Esophagus (tissue), 2 donors: ENCODE measurements around the gene DRAM1. TPM values are rescaled to one million over a fixed set of nuclear protein-coding genes. Genes with fewer than 3 reads are reported as not detected.

ENCODE experiments used
- H3K27ac ChIP-seq, 2 donors: one replicate each; pipeline ENCODE4 v1.5.1; 2013; ENCODE audit warnings: low read depth in 2 of 2, mild to moderate bottlenecking in 2 of 2, inconsistent platforms in 1 of 2, low read length in 1 of 2, moderate library complexity in 1 of 2
- H3K27me3 ChIP-seq, 2 donors: one replicate each; pipeline ENCODE4 v1.6.1; 2013; ENCODE audit warnings: low read length in 2 of 2, control low read depth in 1 of 2, mild to moderate bottlenecking in 1 of 2; ENCODE audit not compliant: insufficient read depth in 2 of 2, control insufficient read depth in 1 of 2
- H3K36me3 ChIP-seq, 2 donors: one replicate each; pipeline ENCODE4 v1.6.1; 2013; ENCODE audit warnings: low read length in 1 of 2; ENCODE audit not compliant: control insufficient read depth in 2 of 2, insufficient read depth in 2 of 2
- H3K4me1 ChIP-seq, 2 donors: one replicate each; pipeline ENCODE4 v1.6.1; 2013; ENCODE audit warnings: low read length in 1 of 2; ENCODE audit not compliant: control insufficient read depth in 2 of 2, insufficient read depth in 2 of 2
- H3K4me3 ChIP-seq, 2 donors: one replicate each; pipeline ENCODE4 v1.5.1; 2013; ENCODE audit warnings: low read length in 2 of 2, mild to moderate bottlenecking in 2 of 2, low read depth in 1 of 2, moderate library complexity in 1 of 2
- H3K9me3 ChIP-seq, 2 donors: one replicate each; pipeline ENCODE4 v1.6.1; 2013; ENCODE audit warnings: mild to moderate bottlenecking in 2 of 2, low read depth in 1 of 2, low read length in 1 of 2, moderate library complexity in 1 of 2; ENCODE audit not compliant: control insufficient read depth in 2 of 2, insufficient read depth in 1 of 2
- WGBS, 2 donors: extraction: QIAGEN DNeasy Blood & Tissue Kit; methylation state at CpG; one replicate each; pipeline ENCODE4 v1.1.7; 2013; 5-methylcytosine and 5-hydroxymethylcytosine counted together
- polyA plus RNA-seq, 2 donors: library from polyadenylated mRNA; stranded (reverse); fragments of 200-250 nt; gene quantifications; one replicate each; pipeline ENCODE4 v1.2.3, GENCODE V29; 2013
- donor health status: healthy with polysubstance abuse.
- donor health status: Bipolar disorder and iron deficiency.

DRAM1 gene
- polyA plus RNA-seq, 2 donors: 2.8 TPM

DNA sequence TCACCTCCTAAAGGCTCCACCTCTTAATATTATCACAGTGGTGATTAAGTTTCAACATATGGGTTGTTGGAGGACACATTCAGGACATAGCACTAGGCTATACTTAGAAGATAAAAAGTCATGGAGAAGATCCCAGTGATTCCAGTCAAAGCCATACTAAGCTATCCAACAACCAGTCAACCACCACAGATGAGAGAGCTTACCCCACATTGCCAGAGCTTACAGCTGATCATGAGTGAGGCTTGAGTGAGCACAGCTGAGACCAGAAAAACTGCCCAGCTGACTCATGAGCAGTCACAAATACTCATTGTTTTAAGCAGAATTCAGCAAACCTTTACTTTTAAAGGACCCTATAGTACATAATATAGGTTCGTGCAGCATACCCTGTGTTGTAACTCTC lies 85.1 kb downstream of the DRAM1 start:
- Histone ChIP-seq H3K4me1 (no peaks in the 10 kb centered on the region), H3K27ac (no peak overlapping the region), H3K9me3 (peaks cover 0 to 3% of the 10 kb centered on the region in 2 donors), H3K4me3 (no peak overlapping the region), H3K27me3 (no peaks in the 10 kb centered on the region), H3K36me3 (no peaks in the 10 kb centered on the region)
- 71 to 81% methylated on average over 1 of the region's 1 CpG for WGBS, 2 donors

DNA sequence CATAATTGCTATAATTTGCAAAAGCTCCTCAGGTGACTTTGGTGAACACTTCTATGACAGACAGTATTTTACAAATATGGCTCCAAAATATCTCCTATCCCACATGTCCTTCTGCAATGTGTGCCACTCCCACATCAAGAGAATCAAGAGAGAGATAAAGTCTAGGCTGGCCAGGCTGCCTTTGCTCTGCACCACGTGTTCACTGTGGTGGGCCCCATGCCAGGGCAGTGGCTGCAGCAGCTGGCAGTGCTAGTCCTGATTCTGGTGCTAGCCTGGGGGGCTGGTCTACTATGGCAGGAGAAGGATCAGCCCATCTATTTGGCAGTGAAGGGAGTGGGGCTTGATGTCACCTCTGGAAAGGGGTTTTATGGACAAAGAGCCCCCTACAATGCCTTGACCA lies 86.3 kb downstream of the DRAM1 start:
- Histone ChIP-seq H3K27ac (no peak overlapping the region), H3K4me1 (no peaks in the 10 kb centered on the region), H3K27me3 (no peaks in the 10 kb centered on the region), H3K9me3 (peaks cover 0 to 3% of the 10 kb centered on the region in 2 donors), H3K36me3 (no peaks in the 10 kb centered on the region), H3K4me3 (no peak overlapping the region)
- 5 to 14% methylated on average over 1 of the region's 1 CpG for WGBS, 2 donors

DNA sequence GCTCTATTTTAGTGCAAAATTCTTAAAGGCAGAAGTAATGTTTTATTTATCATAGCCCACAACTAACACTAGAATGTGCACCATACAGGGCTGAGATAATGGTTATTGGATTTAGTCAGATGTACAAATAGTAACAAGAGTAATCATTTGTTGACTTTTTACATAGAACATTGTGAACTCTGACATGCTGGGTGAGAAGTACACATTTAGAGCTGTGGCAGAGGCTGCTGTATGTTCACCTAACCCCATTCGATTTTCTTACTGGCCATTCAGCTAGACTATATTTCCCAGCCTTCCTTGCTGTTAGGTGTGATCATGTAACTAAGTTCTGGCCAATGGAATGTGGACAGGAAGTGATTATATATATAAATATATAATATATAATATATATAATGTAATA lies 89.1 kb downstream of the DRAM1 start:
- WGBS, 2 donors: 62 to 78% methylated on average over 1 of the region's 1 CpG
- no peaks in the 10 kb centered on the region for H3K36me3 ChIP-seq
- no peaks in the 10 kb centered on the region for H3K27me3 ChIP-seq
- no peaks in the 10 kb centered on the region for H3K9me3 ChIP-seq
- no peaks in the 10 kb centered on the region for H3K4me1 ChIP-seq
- no peak overlapping the region for H3K4me3 ChIP-seq
- no peak overlapping the region for H3K27ac ChIP-seq

GRCh38 chr12:101967506-101967905 lies 90.1 kb downstream of the DRAM1 start:
- Histone ChIP-seq H3K4me1 (no peaks in the 10 kb centered on the region), H3K27ac (no peak overlapping the region), H3K36me3 (no peaks in the 10 kb centered on the region), H3K9me3 (no peaks in the 10 kb centered on the region), H3K4me3 (no peak overlapping the region), H3K27me3 (no peaks in the 10 kb centered on the region)
- WGBS, 2 donors: 72 to 74% methylated on average over 4 of the region's 4 CpGs

DNA sequence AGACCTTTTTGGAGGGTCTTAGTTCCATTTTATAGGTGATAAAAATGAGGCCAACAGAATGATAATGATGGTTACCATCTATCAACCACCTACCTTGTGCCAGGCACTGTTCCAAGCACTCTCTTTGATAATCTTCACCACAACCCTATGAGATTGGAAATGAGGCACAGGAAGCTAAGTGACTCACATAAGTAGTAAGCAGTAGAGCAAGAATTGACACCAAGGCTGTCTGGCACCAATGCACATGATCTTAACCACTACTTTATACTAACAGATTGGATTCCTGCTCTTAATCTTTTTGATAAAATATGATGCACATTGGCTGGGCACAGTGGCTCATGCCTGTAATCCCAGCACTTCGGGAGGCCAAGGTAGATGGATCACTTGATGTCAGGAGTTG lies 91.4 kb downstream of the DRAM1 start:
- no peaks in the 10 kb centered on the region for H3K4me1 ChIP-seq
- no peaks in the 10 kb centered on the region for H3K9me3 ChIP-seq
- no peak overlapping the region for H3K27ac ChIP-seq
- no peaks in the 10 kb centered on the region for H3K36me3 ChIP-seq
- no peaks in the 10 kb centered on the region for H3K27me3 ChIP-seq
- no peak overlapping the region for H3K4me3 ChIP-seq
- 46 to 69% methylated on average over 1 of the region's 1 CpG for WGBS, 2 donors

Other genes with a start within 250 kb of the DRAM1 start
- 10 to 100 TPM; 19.1 to 21.9 TPM for gene CHPT1, start 179.9 kb upstream of the DRAM1 start, polyA plus RNA-seq
- under 1 TPM; 0.07 to 0.33 TPM for gene SYCP3, start 138.1 kb upstream of the DRAM1 start, polyA plus RNA-seq
- 10 to 100 TPM in 1 of 2 donors, 1 to 10 TPM in 1; 9.7 to 11.3 TPM for gene GNPTAB, start 46.6 kb upstream of the DRAM1 start, polyA plus RNA-seq
- gene WASHC3, start 184.4 kb downstream of the DRAM1 start, polyA plus RNA-seq: 10 to 100 TPM; 31.0 to 39.4 TPM
- 10 to 100 TPM in 1 of 2 donors, 1 to 10 TPM in 1; 7.3 to 26.8 TPM for gene NUP37, start 242.5 kb downstream of the DRAM1 start, polyA plus RNA-seq
- gene PARPBP, start 242.6 kb downstream of the DRAM1 start, polyA plus RNA-seq: 1 to 10 TPM; 5.8 to 7.0 TPM